Activated CD4-positive, alpha-beta T cell treated with anti-CD3 and anti-CD28 coated beads, Interleukin-2, amount 50 U/mL, for 16 hours (primary cell): ENCODE data around the gene SEZ6.
A peak's percentile ranks its signal among the peaks of the same experiment; 100 is the strongest.

Experiments used
- DNase-seq: peaks from one replicate; pipeline ENCODE4 v3.0.0-alpha.2; 2020

The SEZ6 gene

GRCh38 chr17:29002811-29003210, 3.0 kb downstream of the SEZ6 start:
- no peak for DNase-seq

- no peak for DNase-seq
These were observed 4.9 kb downstream of the SEZ6 start for GRCh38 chr17:29000973-29001372.

- DNase-seq, result no peak
These were observed 6.6 kb downstream of the SEZ6 start for GRCh38 chr17:28999206-28999605.

- DNase-seq, result no peak
These were observed 8.0 kb downstream of the SEZ6 start for GRCh38 chr17:28997806-28998205.

GRCh38 chr17:28996554-28997096, 9.2 kb downstream of the SEZ6 start:
- DNase-seq, result no peak

GRCh38 chr17:28993645-28994426, 12.0 kb downstream of the SEZ6 start:
- no peak for DNase-seq

- no peak for DNase-seq
These were observed 12.9 kb downstream of the SEZ6 start for GRCh38 chr17:28992625-28993600.

- DNase-seq, result no peak
These were observed 13.6 kb downstream of the SEZ6 start for GRCh38 chr17:28992185-28992584.

- no peak for DNase-seq
These were observed 14.1 kb downstream of the SEZ6 start for GRCh38 chr17:28991779-28992178.

- no peak for DNase-seq
These were observed 16.8 kb downstream of the SEZ6 start for GRCh38 chr17:28989028-28989427.

- DNase-seq, result no peak
These were observed 17.4 kb downstream of the SEZ6 start for GRCh38 chr17:28988475-28988874.

- DNase-seq, result no peak
These were observed 18.8 kb downstream of the SEZ6 start for GRCh38 chr17:28986714-28987655.

GRCh38 chr17:28985950-28986713, 19.7 kb downstream of the SEZ6 start:
- no peak for DNase-seq

- DNase-seq, result no peak
These were observed 22.3 kb downstream of the SEZ6 start for GRCh38 chr17:28983286-28984230.

GRCh38 chr17:28982131-28982793, 23.6 kb downstream of the SEZ6 start:
- peak; percentile 80 for DNase-seq

GRCh38 chr17:28978356-28978964, 27.4 kb downstream of the SEZ6 start:
- no peak for DNase-seq

- DNase-seq, result no peak
These were observed 28.0 kb downstream of the SEZ6 start for GRCh38 chr17:28977659-28978355.

- DNase-seq, result no peak
These were observed 30.2 kb downstream of the SEZ6 start for GRCh38 chr17:28975646-28976045.

- DNase-seq, result no peak
These were observed 30.8 kb downstream of the SEZ6 start for GRCh38 chr17:28975031-28975430.
